Measurements from ENCODE around the gene KCNMA1.
A peak's percentile ranks its signal among the peaks of the same experiment; 100 is the strongest.

The KCNMA1 gene

GRCh38 chr10:77286531-77287508, 350.8 kb downstream of the KCNMA1 start:
- no peak for DNase-seq

- no peak for DNase-seq
Observed at GRCh38 chr10:77285529-77286182, 352.0 kb downstream of the KCNMA1 start.

- no peak for DNase-seq
Observed at GRCh38 chr10:77284797-77285196, 352.8 kb downstream of the KCNMA1 start.

GRCh38 chr10:77283326-77283725, 354.3 kb downstream of the KCNMA1 start:
- no peak for DNase-seq

- DNase-seq: no peak
Observed at GRCh38 chr10:77282163-77282562, 355.4 kb downstream of the KCNMA1 start.

- DNase-seq: no peak
Observed at GRCh38 chr10:77281719-77282118, 355.9 kb downstream of the KCNMA1 start.

- peak in 2 of 56 donors; percentile 11 to 12 for DNase-seq
Observed at GRCh38 chr10:77279207-77279606, 358.4 kb downstream of the KCNMA1 start.

- DNase-seq: no peak
Observed at GRCh38 chr10:77274046-77274795, 363.4 kb downstream of the KCNMA1 start.

- DNase-seq: no peak
Observed at GRCh38 chr10:77269163-77269562, 368.4 kb downstream of the KCNMA1 start.

- peak in 24 of 56 donors; percentile 7 to 71 (median 18) for DNase-seq
Observed at GRCh38 chr10:77268721-77269120, 368.9 kb downstream of the KCNMA1 start.

- DNase-seq: no peak
Observed at GRCh38 chr10:77267703-77268675, 369.6 kb downstream of the KCNMA1 start.

GRCh38 chr10:77266242-77266641, 371.4 kb downstream of the KCNMA1 start:
- DNase-seq: no peak

- no peak for DNase-seq
Observed at GRCh38 chr10:77264527-77264926, 373.1 kb downstream of the KCNMA1 start.

GRCh38 chr10:77264107-77264506, 373.5 kb downstream of the KCNMA1 start:
- no peak for DNase-seq

- no peak for DNase-seq
Observed at GRCh38 chr10:77263700-77264099, 373.9 kb downstream of the KCNMA1 start.

GRCh38 chr10:77261146-77261545, 376.5 kb downstream of the KCNMA1 start:
- no peak for DNase-seq

- DNase-seq: peak in 15 of 56 donors; percentile 6 to 46 (median 30)
Observed at GRCh38 chr10:77259171-77259874, 378.3 kb downstream of the KCNMA1 start.

- no peak for DNase-seq
Observed at GRCh38 chr10:77256346-77256745, 381.3 kb downstream of the KCNMA1 start.

GRCh38 chr10:77253556-77254064, 384.0 kb downstream of the KCNMA1 start:
- no peak for DNase-seq

GRCh38 chr10:77253147-77253545, 384.5 kb downstream of the KCNMA1 start:
- DNase-seq: no peak
